Large intestine (tissue), 12 donors: Measurements from ENCODE around the gene DIDO1. TPM values are rescaled to one million over a fixed set of nuclear protein-coding genes. Genes with fewer than 3 reads are reported as not detected.

Experiments used
- DNase-seq, 2 donors: peaks; one replicate each; pipeline versions ENCODE4 v3.0.0 to v3.0.0-alpha.2; 2013
- H3K27ac ChIP-seq: one replicate; pipeline ENCODE4 v1.5.1; 2013; ENCODE audit warnings: low read length
- H3K27me3 ChIP-seq: 2 replicates; pipeline ENCODE4 v1.6.1; 2013; ENCODE audit warnings: low read length; ENCODE audit not compliant: control insufficient read depth, insufficient read depth
- H3K36me3 ChIP-seq: 2 replicates; pipeline ENCODE4 v1.6.1; 2013; ENCODE audit warnings: low read length; ENCODE audit not compliant: control insufficient read depth, insufficient read depth
- H3K4me1 ChIP-seq: one replicate; pipeline ENCODE4 v1.6.1; 2013; ENCODE audit warnings: low read length; ENCODE audit not compliant: control insufficient read depth, insufficient read depth
- H3K4me3 ChIP-seq: one replicate; pipeline ENCODE4 v1.5.1; 2013; ENCODE audit warnings: low read length
- H3K9me3 ChIP-seq: one replicate; pipeline ENCODE4 v1.6.1; 2013; ENCODE audit warnings: mild to moderate bottlenecking, low read depth, low read length, moderate library complexity; ENCODE audit not compliant: control insufficient read depth
- WGBS: methylation state at CpG from one replicate; pipeline ENCODE4 v1.1.5; 2013; ENCODE audit warnings: low lambda C conversion rate; ENCODE audit not compliant: insufficient coverage; 5-methylcytosine and 5-hydroxymethylcytosine counted together
- long read RNA-seq, 11 donors: transcript quantifications; one replicate each; lab custom pipeline, GENCODE V29; 2026
- polyA plus RNA-seq: library from polyadenylated mRNA; unstranded; fragments of 120-200 nt; gene quantifications from one replicate; pipeline ENCODE4 v1.2.1, GENCODE V29; 2013

Gene DIDO1
- 51.6 TPM for polyA plus RNA-seq
- long read RNA-seq, donor 1, full-length matches to known transcripts, result 5 of 5 reads
- long read RNA-seq, donor 1, partial matches to known transcripts, result 0 of 5 reads
- long read RNA-seq, donor 1, other reads (novel, unspliced or antisense), result 0 of 5 reads
- long read RNA-seq, donor 2, transcript DIDO1-202 (6 exons, 2,707 nt), result major isoform, 6 of 6 reads
- long read RNA-seq, donor 2, partial matches to known transcripts, result 0 of 6 reads
- long read RNA-seq, donor 2, other reads (novel, unspliced or antisense), result 0 of 6 reads
- long read RNA-seq, donor 3, partial matches to known transcripts, result 100 of 164 reads
- long read RNA-seq, donor 3, other reads (novel, unspliced or antisense), result 56 of 164 reads
- long read RNA-seq, donor 4, partial matches to known transcripts, result 0 of 2 reads
- long read RNA-seq, donor 4, other reads (novel, unspliced or antisense), result 0 of 2 reads
- long read RNA-seq, donor 5, partial matches to known transcripts, result 0 of 2 reads
- long read RNA-seq, donor 5, other reads (novel, unspliced or antisense), result 0 of 2 reads
- long read RNA-seq, donor 6, partial matches to known transcripts, result 0 of 6 reads
- long read RNA-seq, donor 6, other reads (novel, unspliced or antisense), result 0 of 6 reads
- long read RNA-seq, donor 7, transcript DIDO1-202 (6 exons, 2,707 nt), result major isoform, 5 of 11 reads
- long read RNA-seq, donor 7, partial matches to known transcripts, result 6 of 11 reads
- long read RNA-seq, donor 7, other reads (novel, unspliced or antisense), result 0 of 11 reads
- long read RNA-seq, donor 8, transcript DIDO1-202 (6 exons, 2,707 nt), result major isoform, 7 of 15 reads
- long read RNA-seq, donor 8, partial matches to known transcripts, result 7 of 15 reads
- long read RNA-seq, donor 8, other reads (novel, unspliced or antisense), result 0 of 15 reads
- long read RNA-seq, donor 9, transcript DIDO1-202 (6 exons, 2,707 nt), result major isoform, 6 of 72 reads
- long read RNA-seq, donor 9, partial matches to known transcripts, result 42 of 72 reads
- long read RNA-seq, donor 9, other reads (novel, unspliced or antisense), result 24 of 72 reads
- long read RNA-seq, donor 10, transcript DIDO1-202 (6 exons, 2,707 nt), result major isoform, 7 of 11 reads
- long read RNA-seq, donor 10, partial matches to known transcripts, result 0 of 11 reads
- long read RNA-seq, donor 10, other reads (novel, unspliced or antisense), result 0 of 11 reads
- long read RNA-seq, donor 11, partial matches to known transcripts, result 0 of 2 reads
- long read RNA-seq, donor 11, other reads (novel, unspliced or antisense), result 0 of 2 reads

- H3K9me3 ChIP-seq, result no peaks in the 10 kb centered on the region
- H3K27me3 ChIP-seq, result no peaks in the 10 kb centered on the region
- no CpG with 5 or more reads among the region's 92 CpGs for WGBS
- H3K27ac ChIP-seq, result peak within 1 kb of the TSS; percentile 80
- no peaks in the 10 kb centered on the region for H3K36me3 ChIP-seq
- peak; percentile 93 for DNase-seq
- peaks cover 44% of the 10 kb centered on the region for H3K4me1 ChIP-seq
- H3K4me3 ChIP-seq, result peak within 1 kb of the TSS; percentile 75
Measured at GRCh38 chr20:62926229-62927127, at the start of gene DIDO1. TSS of gene DIDO1 (minus strand) at chr20:62926505.

GRCh38 chr20:62975251-62975760 is 49.0 kb upstream of the DIDO1 start:
- no peaks in the 10 kb centered on the region for H3K36me3 ChIP-seq
- WGBS, result no CpG with 5 or more reads among the region's 10 CpGs
- no peaks in the 10 kb centered on the region for H3K4me1 ChIP-seq
- H3K27me3 ChIP-seq, result peaks cover 90% of the 10 kb centered on the region
- no peak overlapping the region for H3K27ac ChIP-seq
- no peak overlapping the region for H3K4me3 ChIP-seq
- DNase-seq, result no peak
- H3K9me3 ChIP-seq, result peaks cover 14% of the 10 kb centered on the region

GRCh38 chr20:62972845-62973745 is 46.8 kb upstream of the DIDO1 start:
- H3K9me3 ChIP-seq, result peaks cover 14% of the 10 kb centered on the region
- DNase-seq, result no peak
- H3K4me1 ChIP-seq, result no peaks in the 10 kb centered on the region
- no peak overlapping the region for H3K4me3 ChIP-seq
- no peak overlapping the region for H3K27ac ChIP-seq
- H3K27me3 ChIP-seq, result peaks cover 73% of the 10 kb centered on the region
- no peaks in the 10 kb centered on the region for H3K36me3 ChIP-seq
- WGBS, result no CpG with 5 or more reads among the region's 48 CpGs

GRCh38 chr20:62971950-62972844 is 45.9 kb upstream of the DIDO1 start:
- DNase-seq, result peak; percentile 71
- H3K27me3 ChIP-seq, result peaks cover 64% of the 10 kb centered on the region
- no peak overlapping the region for H3K27ac ChIP-seq
- WGBS, result 0% methylated on average over 1 of the region's 38 CpGs
- no peak overlapping the region for H3K4me3 ChIP-seq
- H3K36me3 ChIP-seq, result no peaks in the 10 kb centered on the region
- H3K9me3 ChIP-seq, result peaks cover 14% of the 10 kb centered on the region
- H3K4me1 ChIP-seq, result no peaks in the 10 kb centered on the region

GRCh38 chr20:62971211-62971949 is 45.1 kb upstream of the DIDO1 start:
- H3K9me3 ChIP-seq, result peaks cover 14% of the 10 kb centered on the region
- H3K4me3 ChIP-seq, result no peak overlapping the region
- DNase-seq, result no peak
- peaks cover 57% of the 10 kb centered on the region for H3K27me3 ChIP-seq
- H3K27ac ChIP-seq, result no peak overlapping the region
- peaks cover 2% of the 10 kb centered on the region for H3K36me3 ChIP-seq
- no peaks in the 10 kb centered on the region for H3K4me1 ChIP-seq
- 100% methylated on average over 1 of the region's 10 CpGs for WGBS

GRCh38 chr20:62970307-62971210 is 44.3 kb upstream of the DIDO1 start:
- Histone ChIP-seq H3K36me3 (peaks cover 2% of the 10 kb centered on the region), H3K27me3 (peaks cover 49% of the 10 kb centered on the region), H3K27ac (no peak overlapping the region), H3K4me1 (no peaks in the 10 kb centered on the region), H3K9me3 (peaks cover 14% of the 10 kb centered on the region), H3K4me3 (no peak overlapping the region)
- DNase-seq, result no peak
- 100% methylated on average over 1 of the region's 33 CpGs for WGBS

GRCh38 chr20:62969939-62970306 is 43.6 kb upstream of the DIDO1 start:
- DNase-seq, result no peak
- peaks cover 2% of the 10 kb centered on the region for H3K36me3 ChIP-seq
- H3K9me3 ChIP-seq, result peaks cover 10% of the 10 kb centered on the region
- H3K4me3 ChIP-seq, result no peak overlapping the region
- no peaks in the 10 kb centered on the region for H3K4me1 ChIP-seq
- H3K27me3 ChIP-seq, result peaks cover 42% of the 10 kb centered on the region
- no peak overlapping the region for H3K27ac ChIP-seq
- no CpG with 5 or more reads among the region's 8 CpGs for WGBS
